HG02610 (cell line): ENCODE data around the gene PGAP3.
"Not testable (repeated sequence)": the region's sequence is repeated elsewhere in the genome, so short reads cannot be mapped to it uniquely, and the experiment has no call there.

Experiments used
- ATAC-seq: cut with Tn5 transposase; IDR thresholded peaks from one replicate; pipeline ENCODE4 v1.9.1; 2021; ENCODE audit warnings: mild to moderate bottlenecking, moderate library complexity; ENCODE audit not compliant: unreplicated experiment

The PGAP3 gene

GRCh38 chr17:39687546-39688474 is at the start of gene PGAP3:
Gene PGAP3, minus strand, starts transcription at chr17:39688057. Its CDS starts 43 bp downstream, at chr17:39688014.
- peak; percentile 85 for ATAC-seq

- ATAC-seq: no peak
Observed at GRCh38 chr17:39737206-39737759, 49.4 kb upstream of the PGAP3 start.

- no peak for ATAC-seq
Observed at GRCh38 chr17:39736319-39737165, 48.7 kb upstream of the PGAP3 start.

- ATAC-seq: no peak
Observed at GRCh38 chr17:39735882-39736281, 48.0 kb upstream of the PGAP3 start.

GRCh38 chr17:39732586-39732985 is 44.7 kb upstream of the PGAP3 start:
- ATAC-seq: no peak

GRCh38 chr17:39730095-39730921 is 42.5 kb upstream of the PGAP3 start, which contains the start of gene MIEN1:
Gene MIEN1, minus strand, starts transcription at chr17:39730532. Its CDS starts 37 bp downstream, at chr17:39730495.
- peak; percentile 88 for ATAC-seq

- no peak for ATAC-seq
Observed at GRCh38 chr17:39729280-39729851, 41.5 kb upstream of the PGAP3 start.

- ATAC-seq: no peak
Observed at GRCh38 chr17:39727556-39727955, 39.7 kb upstream of the PGAP3 start.

GRCh38 chr17:39726617-39727016 is 38.8 kb upstream of the PGAP3 start:
- ATAC-seq: no peak

GRCh38 chr17:39725923-39726322 is 38.1 kb upstream of the PGAP3 start:
- not testable (repeated sequence) for ATAC-seq

- no peak for ATAC-seq
Observed at GRCh38 chr17:39724731-39725130, 36.9 kb upstream of the PGAP3 start.

- ATAC-seq: no peak
Observed at GRCh38 chr17:39722965-39723848, 35.4 kb upstream of the PGAP3 start.

- no peak for ATAC-seq
Observed at GRCh38 chr17:39722104-39722503, 34.2 kb upstream of the PGAP3 start.

- no peak for ATAC-seq
Observed at GRCh38 chr17:39719563-39720355, 31.9 kb upstream of the PGAP3 start.

GRCh38 chr17:39717660-39718059 is 29.8 kb upstream of the PGAP3 start:
- no peak for ATAC-seq

- ATAC-seq: no peak
Observed at GRCh38 chr17:39716879-39717536, 29.2 kb upstream of the PGAP3 start.

- no peak for ATAC-seq
Observed at GRCh38 chr17:39716073-39716818, 28.4 kb upstream of the PGAP3 start.
